Measurements from ENCODE around the gene AUTS2. TPM values are rescaled to one million over a fixed set of nuclear protein-coding genes. Genes with fewer than 3 reads are reported as not detected.
A peak's percentile ranks its signal among the peaks of the same experiment; 100 is the strongest.

Gene AUTS2
- total and polyA plus RNA-seq, 10 of the 15 experiments (the other 5 are each of a cell fraction or from before 2014, with no cell fraction given), result 6.4 to 55.6 (median 21.6) TPM

DNA sequence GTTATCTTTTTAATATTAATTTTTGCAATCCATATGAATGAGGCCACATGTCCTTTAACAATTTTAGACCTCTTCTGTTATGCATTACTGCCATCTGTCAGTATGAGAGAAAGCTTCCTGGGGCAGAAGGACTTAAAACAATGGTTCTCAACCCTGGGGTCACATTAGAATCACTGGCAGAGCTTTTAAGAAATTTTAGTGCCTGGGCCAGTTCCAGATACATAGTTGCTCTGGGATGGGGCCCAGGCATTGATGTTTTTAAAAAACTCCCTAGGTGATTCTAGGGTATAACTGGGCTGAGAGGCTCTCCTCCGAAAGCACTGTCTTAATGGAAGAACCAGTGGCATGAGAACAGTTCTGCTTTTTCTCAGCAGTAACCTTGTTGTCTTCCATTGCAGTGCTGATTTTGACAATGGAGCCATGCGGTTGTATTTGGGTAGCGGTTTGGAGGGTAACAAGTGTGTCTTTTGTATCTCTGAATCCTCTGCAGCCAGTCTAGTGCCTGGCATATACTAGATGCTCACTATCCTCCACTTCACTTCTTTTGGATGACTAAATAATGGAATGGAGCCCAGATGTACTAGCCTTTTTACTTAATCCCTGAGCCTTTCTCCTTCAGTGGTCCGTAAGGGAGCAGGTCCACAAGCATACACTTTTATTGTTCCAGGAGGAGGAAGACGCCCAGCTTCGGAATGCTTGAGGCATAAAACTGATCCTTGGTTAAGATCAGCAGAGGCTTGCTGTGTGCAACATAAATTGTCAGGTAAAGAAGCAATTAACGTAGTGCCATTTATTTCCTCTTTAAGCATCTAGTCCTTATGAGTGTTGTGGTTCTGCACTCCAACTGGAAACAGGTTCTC lies 227.1 kb downstream of the AUTS2 start (continued):
- TF ChIP-seq RELA (IDR thresholded peaks at IDR 0.05; ENCODE audit: borderline replicate concordance, partially characterized antibody) (no peak), CBFB (IDR thresholded peaks at IDR 0.05; ENCODE audit: low read depth) (no peak), TCF12 (IDR thresholded peaks at IDR 0.05; ENCODE audit: low read depth, low read length) (no peak), STAT3 (IDR thresholded peaks at IDR 0.05; ENCODE audit: low read depth, low read length) (0 out of 2 replicates have a peak, but pooled peaks have one; percentile 30), SRF (IDR thresholded peaks at IDR 0.05; ENCODE audit: low read depth in 2 of 2, low read length in 2 of 2) (no peak), FOXM1 (IDR thresholded peaks at IDR 0.05; ENCODE audit: low read depth, low read length) (0 out of 2 replicates have a peak, but pooled peaks have one; percentile 28), JUNB (IDR thresholded peaks at IDR 0.05) (no peak), EED (IDR thresholded peaks at IDR 0.05; ENCODE audit: low read depth) (no peak), KDM1A (IDR thresholded peaks at IDR 0.05; ENCODE audit: borderline replicate concordance) (no peak), SMAD5 (IDR thresholded peaks at IDR 0.05; ENCODE audit: low read depth) (no peak), HDAC2 (IDR thresholded peaks at IDR 0.05) (no peak), SMC3 (IDR thresholded peaks at IDR 0.05; ENCODE audit: borderline replicate concordance, low read length) (peak; percentile 47; the same call in 1 of the 2 replicates), PML (IDR thresholded peaks at IDR 0.05; ENCODE audit: low read length) (no peak), ZNF274 (IDR thresholded peaks at IDR 0.05; ENCODE audit: insufficient read depth, insufficient read length) (no peak), NFXL1 (IDR thresholded peaks at IDR 0.05; ENCODE audit: borderline replicate concordance) (no peak), CBX5 (IDR thresholded peaks at IDR 0.05; ENCODE audit: low read depth) (no peak), HDAC6 (IDR thresholded peaks at IDR 0.05; ENCODE audit: unreplicated experiment) (no peak), ZBED1 (IDR thresholded peaks at IDR 0.05; ENCODE audit: borderline replicate concordance) (no peak)
- TF ChIP-seq, protein P1, sequence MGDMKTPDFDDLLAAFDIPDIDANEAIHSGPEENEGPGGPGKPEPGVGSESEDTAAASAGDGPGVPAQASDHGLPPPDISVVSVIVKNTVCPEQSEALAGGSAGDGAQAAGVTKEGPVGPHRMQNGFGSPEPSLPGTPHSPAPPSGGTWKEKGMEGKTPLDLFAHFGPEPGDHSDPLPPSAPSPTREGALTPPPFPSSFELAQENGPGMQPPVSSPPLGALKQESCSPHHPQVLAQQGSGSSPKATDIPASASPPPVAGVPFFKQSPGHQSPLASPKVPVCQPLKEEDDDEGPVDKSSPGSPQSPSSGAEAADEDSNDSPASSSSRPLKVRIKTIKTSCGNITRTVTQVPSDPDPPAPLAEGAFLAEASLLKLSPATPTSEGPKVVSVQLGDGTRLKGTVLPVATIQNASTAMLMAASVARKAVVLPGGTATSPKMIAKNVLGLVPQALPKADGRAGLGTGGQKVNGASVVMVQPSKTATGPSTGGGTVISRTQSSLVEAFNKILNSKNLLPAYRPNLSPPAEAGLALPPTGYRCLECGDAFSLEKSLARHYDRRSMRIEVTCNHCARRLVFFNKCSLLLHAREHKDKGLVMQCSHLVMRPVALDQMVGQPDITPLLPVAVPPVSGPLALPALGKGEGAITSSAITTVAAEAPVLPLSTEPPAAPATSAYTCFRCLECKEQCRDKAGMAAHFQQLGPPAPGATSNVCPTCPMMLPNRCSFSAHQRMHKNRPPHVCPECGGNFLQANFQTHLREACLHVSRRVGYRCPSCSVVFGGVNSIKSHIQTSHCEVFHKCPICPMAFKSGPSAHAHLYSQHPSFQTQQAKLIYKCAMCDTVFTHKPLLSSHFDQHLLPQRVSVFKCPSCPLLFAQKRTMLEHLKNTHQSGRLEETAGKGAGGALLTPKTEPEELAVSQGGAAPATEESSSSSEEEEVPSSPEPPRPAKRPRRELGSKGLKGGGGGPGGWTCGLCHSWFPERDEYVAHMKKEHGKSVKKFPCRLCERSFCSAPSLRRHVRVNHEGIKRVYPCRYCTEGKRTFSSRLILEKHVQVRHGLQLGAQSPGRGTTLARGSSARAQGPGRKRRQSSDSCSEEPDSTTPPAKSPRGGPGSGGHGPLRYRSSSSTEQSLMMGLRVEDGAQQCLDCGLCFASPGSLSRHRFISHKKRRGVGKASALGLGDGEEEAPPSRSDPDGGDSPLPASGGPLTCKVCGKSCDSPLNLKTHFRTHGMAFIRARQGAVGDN (IDR thresholded peaks at IDR 0.05), result peak; percentile 65; the same call in 1 of the 2 replicates
- TF ChIP-seq, protein P2, sequence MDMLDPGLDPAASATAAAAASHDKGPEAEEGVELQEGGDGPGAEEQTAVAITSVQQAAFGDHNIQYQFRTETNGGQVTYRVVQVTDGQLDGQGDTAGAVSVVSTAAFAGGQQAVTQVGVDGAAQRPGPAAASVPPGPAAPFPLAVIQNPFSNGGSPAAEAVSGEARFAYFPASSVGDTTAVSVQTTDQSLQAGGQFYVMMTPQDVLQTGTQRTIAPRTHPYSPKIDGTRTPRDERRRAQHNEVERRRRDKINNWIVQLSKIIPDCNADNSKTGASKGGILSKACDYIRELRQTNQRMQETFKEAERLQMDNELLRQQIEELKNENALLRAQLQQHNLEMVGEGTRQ (IDR thresholded peaks at IDR 0.05; ENCODE audit: borderline replicate concordance, low read depth, low read length), result no peak
- TF ChIP-seq, protein P3, sequence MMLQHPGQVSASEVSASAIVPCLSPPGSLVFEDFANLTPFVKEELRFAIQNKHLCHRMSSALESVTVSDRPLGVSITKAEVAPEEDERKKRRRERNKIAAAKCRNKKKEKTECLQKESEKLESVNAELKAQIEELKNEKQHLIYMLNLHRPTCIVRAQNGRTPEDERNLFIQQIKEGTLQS (IDR thresholded peaks at IDR 0.05; ENCODE audit: borderline replicate concordance, extremely low read depth, low read depth, low read length), result no peak
- TF ChIP-seq, protein P4, sequence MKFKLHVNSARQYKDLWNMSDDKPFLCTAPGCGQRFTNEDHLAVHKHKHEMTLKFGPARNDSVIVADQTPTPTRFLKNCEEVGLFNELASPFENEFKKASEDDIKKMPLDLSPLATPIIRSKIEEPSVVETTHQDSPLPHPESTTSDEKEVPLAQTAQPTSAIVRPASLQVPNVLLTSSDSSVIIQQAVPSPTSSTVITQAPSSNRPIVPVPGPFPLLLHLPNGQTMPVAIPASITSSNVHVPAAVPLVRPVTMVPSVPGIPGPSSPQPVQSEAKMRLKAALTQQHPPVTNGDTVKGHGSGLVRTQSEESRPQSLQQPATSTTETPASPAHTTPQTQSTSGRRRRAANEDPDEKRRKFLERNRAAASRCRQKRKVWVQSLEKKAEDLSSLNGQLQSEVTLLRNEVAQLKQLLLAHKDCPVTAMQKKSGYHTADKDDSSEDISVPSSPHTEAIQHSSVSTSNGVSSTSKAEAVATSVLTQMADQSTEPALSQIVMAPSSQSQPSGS (IDR thresholded peaks at IDR 0.05; ENCODE audit: low read length), result no peak
- TF ChIP-seq, protein P5, sequence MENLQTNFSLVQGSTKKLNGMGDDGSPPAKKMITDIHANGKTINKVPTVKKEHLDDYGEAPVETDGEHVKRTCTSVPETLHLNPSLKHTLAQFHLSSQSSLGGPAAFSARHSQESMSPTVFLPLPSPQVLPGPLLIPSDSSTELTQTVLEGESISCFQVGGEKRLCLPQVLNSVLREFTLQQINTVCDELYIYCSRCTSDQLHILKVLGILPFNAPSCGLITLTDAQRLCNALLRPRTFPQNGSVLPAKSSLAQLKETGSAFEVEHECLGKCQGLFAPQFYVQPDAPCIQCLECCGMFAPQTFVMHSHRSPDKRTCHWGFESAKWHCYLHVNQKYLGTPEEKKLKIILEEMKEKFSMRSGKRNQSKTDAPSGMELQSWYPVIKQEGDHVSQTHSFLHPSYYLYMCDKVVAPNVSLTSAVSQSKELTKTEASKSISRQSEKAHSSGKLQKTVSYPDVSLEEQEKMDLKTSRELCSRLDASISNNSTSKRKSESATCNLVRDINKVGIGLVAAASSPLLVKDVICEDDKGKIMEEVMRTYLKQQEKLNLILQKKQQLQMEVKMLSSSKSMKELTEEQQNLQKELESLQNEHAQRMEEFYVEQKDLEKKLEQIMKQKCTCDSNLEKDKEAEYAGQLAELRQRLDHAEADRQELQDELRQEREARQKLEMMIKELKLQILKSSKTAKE (IDR thresholded peaks at IDR 0.05; ENCODE audit: low read depth, poor library complexity, severe bottlenecking), result no peak

Data from GM12878 (cell line).